ENCODE measurements around the gene LAMA3.

The LAMA3 gene

DNA sequence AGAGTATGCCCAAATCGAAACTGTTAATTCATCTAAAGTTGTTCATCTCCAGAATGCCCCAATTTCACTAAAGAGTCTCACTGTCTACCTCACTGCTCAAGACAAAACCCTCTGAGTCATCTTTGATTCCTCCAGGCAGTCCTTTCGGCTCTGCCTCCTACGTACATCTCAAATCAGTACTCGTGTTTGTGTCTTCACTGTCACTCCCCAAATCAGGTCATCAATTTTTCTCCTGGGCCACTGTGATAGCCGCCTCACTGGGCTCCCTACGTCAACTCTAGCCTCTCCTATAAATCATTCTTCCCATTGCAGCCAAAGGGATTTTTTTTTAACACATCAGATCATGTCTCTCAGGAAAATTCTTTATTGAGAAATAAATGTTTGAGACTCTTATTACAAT lies 283.2 kb downstream of the LAMA3 start:
- no peak for DNase-seq (ENCODE audit: low read depth)

DNA sequence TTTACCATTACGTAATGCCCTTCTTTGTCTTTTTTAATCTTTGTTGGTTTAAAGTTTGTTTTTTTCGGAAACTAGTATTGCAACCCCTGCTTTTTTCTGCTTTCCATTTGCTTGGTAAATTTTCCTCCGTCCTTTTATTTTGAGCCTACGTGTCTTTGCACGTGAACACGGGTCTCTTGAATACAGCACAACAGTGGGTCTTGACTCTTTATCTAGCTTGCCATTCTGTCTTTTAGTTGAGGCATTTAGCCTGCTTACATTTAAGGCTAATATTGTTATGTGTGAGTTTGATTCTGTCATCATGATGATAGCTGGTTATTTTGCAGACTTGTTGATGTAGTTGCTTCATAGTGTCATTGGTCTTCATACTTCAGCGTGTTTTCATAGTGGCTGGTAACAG lies 287.9 kb downstream of the LAMA3 start:
- DNase-seq (ENCODE audit: low read depth) = no peak

DNA sequence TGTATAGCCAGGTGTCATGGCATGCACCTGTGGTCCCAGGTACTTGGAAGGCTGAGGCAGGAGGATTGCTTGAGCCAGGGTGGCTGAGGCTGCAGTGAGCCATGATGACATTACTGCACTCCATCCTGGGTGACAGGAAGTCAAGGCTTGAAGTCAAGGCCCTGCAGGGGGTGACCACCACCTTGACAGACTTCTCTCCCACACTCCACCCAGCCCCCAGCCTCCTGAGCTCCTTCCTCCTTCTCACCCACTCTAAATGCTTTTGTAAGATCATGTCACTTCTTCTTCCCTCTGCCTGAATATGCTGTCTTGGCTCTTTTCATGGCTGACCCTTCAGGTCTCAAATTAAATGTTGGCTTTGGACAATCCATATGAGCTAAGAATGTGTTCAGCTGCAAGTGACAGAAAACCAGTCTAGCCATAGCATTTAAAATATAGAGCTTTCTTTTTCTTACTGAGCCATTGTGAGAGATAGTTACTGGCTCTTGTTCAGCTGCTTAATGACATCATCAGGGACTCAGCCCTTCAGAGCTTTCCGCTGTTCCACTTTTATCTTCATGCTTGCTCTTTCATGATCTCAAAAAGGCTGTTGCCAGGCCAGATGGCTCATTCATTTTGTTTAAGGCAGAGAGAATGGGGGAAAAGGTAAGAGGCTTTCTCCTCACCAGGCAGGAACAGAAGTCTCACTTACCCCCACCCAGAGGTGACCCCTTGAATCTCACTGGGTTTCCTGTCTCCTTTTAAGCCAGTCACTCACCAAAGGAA lies 288.6 kb downstream of the LAMA3 start:
- DNase-seq (ENCODE audit: low read depth) = no peak

DNA sequence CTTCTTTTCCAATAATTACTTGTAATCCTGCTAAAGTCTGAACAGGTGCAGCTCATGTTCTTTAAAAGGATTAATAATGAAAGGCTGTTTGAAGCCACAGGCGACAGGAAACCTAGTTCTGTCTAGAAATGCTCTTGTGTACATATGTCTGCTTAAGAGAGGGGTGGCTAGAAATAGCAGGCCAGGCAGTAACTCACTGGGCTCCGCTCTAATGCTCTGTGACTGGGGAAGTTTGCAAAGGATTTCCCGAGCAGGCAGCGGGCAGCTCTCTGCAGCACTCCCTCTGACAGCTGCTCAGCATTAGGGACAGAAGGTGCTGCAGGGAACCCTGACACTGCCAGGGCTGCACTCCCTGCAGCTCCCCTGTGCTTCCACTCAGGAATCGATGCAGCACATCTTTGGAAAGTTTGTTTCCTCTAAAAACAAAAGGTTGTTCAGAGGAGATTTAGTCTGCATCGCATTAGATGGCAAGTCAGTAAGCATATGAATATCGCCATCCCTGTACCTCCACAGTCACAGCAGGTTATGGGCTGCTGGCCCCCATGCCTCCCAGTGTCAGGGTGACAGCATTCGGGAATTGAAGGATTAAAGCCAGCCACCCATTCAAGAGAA lies 292.2 kb downstream of the LAMA3 start:
- DNase-seq (ENCODE audit: low read depth) = no peak

DNA sequence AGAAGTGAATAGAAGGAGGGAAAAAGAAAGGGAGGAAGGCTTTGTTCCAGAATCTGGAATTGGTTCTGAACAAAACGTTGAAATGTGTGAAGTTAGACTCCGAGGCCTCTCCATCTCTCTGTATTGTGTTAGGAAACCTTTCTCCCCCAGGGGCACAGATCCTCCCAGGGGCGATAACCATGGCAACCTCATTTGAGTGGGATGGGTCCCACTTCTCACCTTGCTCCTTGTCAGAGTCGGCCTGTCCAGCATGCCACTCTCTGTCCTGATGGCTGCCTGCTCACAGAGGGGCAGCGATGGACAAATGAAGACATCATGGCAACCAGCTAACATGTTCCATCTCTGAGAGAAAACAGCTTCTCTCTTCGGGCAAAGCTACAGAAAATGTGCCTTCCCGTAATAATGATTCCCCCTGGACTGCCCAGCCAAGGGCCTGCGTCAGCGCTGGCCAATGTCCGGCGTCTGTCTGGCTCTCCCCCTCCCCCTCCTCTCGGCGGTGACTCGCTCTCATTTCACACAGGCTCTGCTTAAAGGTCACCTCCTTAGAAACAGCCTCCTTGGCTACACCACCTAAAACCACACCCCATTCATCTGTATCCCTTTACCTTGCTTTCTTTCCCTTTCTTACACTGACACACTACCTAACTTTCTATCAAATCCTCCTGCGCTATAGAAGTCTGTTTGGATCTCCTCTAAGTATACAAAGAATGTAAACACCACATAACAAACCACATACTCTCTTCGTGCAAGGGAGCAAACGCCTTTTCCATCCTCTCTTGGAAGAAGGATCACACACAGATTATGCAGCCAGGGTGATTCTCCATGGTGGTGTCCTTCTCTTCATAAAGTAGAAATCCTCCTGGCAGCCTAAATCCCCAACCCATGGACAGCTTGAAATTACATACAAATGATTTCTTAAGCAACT lies 293.2 kb downstream of the LAMA3 start:
- DNase-seq (ENCODE audit: low read depth) = no peak

- no peak for DNase-seq (ENCODE audit: low read depth)
Measured at GRCh38 chr18:23983112-23983511, 293.9 kb downstream of the LAMA3 start.

DNA sequence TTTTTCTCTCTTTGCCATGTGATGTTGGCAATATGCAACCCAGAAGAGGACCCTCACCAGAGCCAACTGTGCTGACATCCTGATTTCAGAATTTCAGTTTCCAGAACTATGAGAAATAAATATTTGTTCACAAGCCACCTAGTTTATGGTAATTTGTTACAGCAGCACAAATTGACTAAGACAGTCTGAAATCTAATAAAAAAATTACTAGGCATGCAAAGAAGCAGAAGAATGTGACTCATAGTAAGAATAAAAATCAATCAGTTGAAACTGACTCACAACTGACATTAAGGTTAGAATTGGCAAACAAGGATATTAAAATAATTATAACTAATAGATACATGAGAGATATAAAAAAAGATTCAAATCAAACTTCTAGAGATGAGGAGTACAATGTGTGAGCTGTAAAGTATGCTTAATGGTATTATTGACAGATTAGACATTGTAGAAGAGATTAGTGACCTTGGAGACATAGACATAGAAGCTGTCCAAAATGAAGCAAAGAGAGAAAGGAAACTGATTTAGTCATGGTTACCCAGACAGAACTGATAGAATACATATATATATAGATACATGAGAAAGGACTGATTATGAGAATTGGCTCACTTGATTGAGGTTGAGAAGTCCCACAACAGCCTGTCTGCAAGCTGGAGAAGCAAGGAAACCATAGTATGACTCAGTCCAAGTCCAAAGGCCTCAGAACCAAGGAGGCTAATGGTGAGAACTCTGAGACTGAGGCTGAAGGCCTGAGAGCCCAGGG lies 297.5 kb downstream of the LAMA3 start:
- DNase-seq (ENCODE audit: low read depth) = no peak

- DNase-seq (ENCODE audit: low read depth) = no peak
Measured at GRCh38 chr18:23990474-23991410, 301.5 kb downstream of the LAMA3 start.

DNA sequence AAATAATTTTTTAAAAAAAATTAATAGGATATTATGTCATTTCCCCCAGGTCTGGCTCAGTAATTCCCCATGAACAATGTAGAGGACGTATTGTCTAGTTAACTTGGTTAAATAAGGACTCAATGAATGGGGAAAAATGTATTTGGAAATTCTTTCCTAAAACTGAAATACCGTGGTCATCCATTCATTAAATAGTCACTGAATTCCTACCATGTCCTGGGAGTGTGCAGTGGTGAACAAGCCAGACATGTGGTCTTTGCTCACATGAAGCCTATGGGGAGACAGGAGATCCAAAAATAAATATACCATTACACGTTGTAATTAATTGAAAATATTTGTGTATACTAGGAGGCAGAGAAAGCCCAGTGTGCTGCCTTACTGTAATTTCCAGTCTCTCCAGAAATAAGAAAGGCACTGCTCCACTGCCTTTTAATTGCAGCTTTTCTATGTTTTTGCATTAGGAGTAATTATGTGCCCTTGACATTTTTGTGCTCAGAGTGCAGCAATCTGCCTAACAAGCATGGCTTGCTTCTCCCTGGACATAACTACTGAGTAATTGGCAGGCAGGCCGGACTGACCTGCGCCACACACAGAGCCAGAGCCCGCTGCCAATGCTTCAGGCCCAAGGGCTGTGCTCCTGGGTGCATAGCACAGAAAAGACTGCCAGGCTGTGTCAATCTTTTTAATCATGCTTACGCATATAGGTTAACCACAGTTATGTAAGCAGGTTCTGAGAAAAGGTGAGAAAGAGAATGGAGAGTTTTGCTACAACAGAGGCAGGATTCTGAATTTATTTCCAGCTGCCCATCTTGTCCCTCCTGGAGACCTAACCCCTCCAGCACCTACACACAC lies 303.1 kb downstream of the LAMA3 start:
- DNase-seq (ENCODE audit: low read depth) = no peak

- no peak for DNase-seq (ENCODE audit: low read depth)
Measured at GRCh38 chr18:23992941-23993280, 303.7 kb downstream of the LAMA3 start.

DNA sequence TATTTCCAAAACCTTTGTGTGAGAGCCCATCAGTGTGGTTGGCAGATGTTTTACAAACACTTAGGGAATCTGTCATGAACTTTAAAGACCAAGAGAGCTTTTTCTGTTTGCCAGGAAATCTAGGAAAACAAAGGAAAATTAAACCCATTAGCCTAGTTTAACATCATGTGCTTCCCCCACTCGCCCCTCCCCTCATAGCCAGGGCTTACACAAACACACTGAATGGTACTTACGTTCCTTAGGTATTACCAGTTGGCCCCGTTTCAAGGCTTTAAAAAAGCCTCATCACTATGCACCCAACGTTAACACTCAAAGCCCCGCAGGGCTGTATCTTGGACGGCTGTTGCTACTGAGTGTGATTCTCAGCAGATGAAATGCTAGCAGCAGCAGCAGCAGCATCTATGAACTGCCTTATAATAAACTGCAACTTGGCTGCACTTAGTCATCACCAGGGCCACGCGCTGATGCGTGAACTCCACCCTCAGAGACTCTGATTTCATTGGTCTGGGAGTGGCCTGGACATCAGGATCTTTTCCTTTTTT lies 305.2 kb downstream of the LAMA3 start:
- DNase-seq (ENCODE audit: low read depth) = no peak

DNA sequence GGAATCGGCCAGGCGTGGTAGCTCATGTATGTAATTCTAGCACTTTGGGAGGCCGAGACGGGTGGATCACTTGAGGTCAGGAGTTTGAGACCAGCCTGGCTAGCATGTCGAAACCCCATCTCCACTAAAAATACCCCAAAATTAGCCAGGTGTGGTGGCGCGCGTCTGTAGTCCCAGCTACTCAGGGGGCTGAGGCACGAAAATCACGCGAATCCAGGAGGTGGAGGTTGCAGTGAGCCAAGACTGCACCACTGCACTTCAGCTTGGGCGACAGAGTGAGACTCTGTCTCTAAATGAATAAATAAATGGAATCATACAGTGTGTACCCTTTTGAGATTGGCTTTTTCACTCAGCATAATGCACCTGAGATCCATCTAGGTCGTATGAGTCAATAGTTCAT lies 305.9 kb downstream of the LAMA3 start:
- no peak for DNase-seq (ENCODE audit: low read depth)

GRCh38 chr18:23998018-23998417 lies 308.8 kb downstream of the LAMA3 start:
- DNase-seq (ENCODE audit: low read depth) = no peak

DNA sequence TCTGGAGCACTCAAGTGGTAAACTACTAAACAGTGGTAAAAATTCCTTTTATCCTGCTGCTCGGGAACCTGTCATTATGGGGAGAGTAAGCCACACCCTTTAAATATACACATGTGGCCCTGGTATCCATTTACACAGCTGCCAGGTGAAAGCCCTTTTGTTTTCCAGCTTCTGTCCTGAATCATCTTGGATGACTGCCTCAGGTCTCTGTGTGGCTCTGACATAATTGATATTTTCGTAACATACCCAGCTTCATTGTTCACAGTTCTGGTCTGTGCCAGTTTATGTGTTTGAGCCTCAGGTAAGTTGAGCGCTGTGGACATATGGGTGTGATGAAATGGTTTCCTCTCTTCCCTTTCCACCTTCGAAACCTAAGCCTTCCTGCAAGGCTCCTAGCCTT lies 309.6 kb downstream of the LAMA3 start:
- DNase-seq (ENCODE audit: low read depth) = no peak

DNA sequence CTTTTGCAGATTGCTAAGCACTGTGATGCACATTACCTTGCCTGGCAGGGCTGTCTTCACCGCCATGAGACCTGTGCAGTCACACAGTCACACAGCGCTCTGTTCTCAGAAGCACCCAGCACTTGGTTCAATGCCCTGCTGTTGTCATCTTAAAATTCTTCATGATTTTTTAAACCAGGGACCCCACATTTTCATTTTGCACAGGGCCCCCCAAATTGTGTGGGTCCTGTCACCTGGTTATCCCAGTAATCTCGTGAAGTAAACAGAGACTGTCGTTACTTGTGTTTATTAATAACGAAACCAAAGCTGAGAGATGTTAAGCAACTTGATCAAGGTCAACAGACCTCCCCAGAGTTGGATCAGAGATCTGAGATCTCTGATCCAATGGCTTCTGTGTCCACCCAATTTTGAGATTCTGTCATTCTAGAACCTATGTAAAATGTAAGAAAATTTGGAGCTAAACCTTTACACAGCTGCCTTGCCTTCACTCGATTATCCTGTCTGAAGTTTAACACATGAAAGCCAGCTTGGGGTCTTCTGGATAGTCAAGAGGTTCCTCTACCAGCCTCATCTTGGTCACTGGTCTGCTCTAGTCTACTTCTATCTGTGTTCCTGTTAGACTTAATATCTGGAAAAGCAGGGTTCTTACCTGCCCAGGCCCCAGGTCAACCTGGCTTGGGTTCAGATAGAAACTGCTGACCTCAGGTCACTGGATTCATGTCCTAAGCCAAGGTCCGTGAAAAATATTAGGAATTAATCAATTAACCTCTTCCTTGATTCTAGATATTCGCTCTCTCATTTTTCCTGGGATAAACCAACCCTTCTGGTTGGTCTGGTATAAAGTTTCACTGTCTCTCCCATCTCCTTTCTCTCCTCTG lies 311.6 kb downstream of the LAMA3 start:
- no peak for DNase-seq (ENCODE audit: low read depth)

GRCh38 chr18:24002479-24002878 lies 313.2 kb downstream of the LAMA3 start:
- no peak for DNase-seq (ENCODE audit: low read depth)

GRCh38 chr18:24003288-24003687 lies 314.0 kb downstream of the LAMA3 start:
- DNase-seq (ENCODE audit: low read depth) = no peak

DNA sequence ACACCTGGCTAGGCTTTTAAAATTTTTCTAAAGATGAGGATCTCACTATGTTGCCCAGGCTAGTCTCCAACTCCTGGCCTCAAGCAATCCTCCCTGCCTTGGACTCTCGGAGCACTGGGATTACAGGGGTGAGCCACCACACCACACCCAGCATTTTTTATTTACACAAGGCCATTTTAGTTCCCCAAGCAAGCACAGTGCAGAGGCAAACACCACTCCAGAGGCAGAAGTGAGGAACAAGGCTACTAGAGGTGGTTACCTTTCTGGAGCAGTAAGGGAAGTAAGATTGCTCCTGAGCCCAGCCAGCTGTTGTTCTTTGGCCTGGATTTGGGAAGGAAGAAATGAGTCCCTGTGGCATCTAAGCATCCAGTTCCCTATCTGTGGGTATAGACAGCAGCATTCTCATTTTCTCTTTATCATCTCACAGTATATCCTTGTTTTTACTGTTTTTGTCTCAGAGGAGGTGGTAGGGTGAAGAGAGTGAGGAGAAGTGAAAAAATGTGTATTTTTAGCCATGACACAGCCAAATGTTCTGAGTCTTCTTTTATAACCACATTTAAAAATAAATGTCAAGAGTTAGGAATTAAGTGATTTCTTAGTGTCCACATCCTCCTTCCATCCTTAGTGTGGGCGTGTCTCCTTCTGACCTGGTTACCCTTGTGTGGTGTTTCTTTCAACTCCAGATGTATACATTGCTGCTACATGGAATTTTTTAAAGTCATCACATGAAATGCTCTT lies 314.8 kb downstream of the LAMA3 start:
- DNase-seq (ENCODE audit: low read depth) = no peak

Measured in stimulated activated CD8-positive, alpha-beta memory T cell treated with anti-CD3 and anti-CD28 coated beads, Interleukin-15, amount 100 ng/mL, for 24 hours (primary cell).